Neuronal stem cell (in vitro differentiated cells): ENCODE results near the gene CD48.

ENCODE experiments used
- DNase-seq: peaks from one replicate; pipeline ENCODE4 v3.0.0-alpha.2; 2013; ENCODE audit warnings: low spot score
- H2AFZ ChIP-seq: one replicate; pipeline ENCODE4 v1.6.1; 2013; ENCODE audit warnings: mild to moderate bottlenecking, low read length, inconsistent platforms
- H2AK5ac ChIP-seq: 2 replicates; pipeline ENCODE4 v1.6.1; 2013; ENCODE audit warnings: low read depth, mild to moderate bottlenecking, inconsistent platforms, low read length, moderate library complexity, mixed read lengths
- H2BK120ac ChIP-seq: 2 replicates; pipeline ENCODE4 v1.6.1; 2013; ENCODE audit warnings: low read depth, mild to moderate bottlenecking, inconsistent platforms, low read length, moderate library complexity, mixed read lengths
- H2BK12ac ChIP-seq: one replicate; pipeline ENCODE4 v1.6.1; 2013; ENCODE audit warnings: low read length, inconsistent platforms
- H2BK15ac ChIP-seq: 2 replicates; pipeline ENCODE4 v1.6.1; 2013; ENCODE audit warnings: mild to moderate bottlenecking, low read length, inconsistent platforms, mixed read lengths
- H2BK5ac ChIP-seq: one replicate; pipeline ENCODE4 v1.6.1; 2013; ENCODE audit warnings: inconsistent platforms, mild to moderate bottlenecking, low read length, moderate library complexity
- H3K14ac ChIP-seq: one replicate; pipeline ENCODE4 v1.6.1; 2013; ENCODE audit warnings: low read length, inconsistent platforms
- H3K18ac ChIP-seq: 2 replicates; pipeline ENCODE4 v1.6.1; 2013; ENCODE audit warnings: low read length, inconsistent platforms
- H3K23ac ChIP-seq: 2 replicates; pipeline ENCODE4 v1.6.1; 2013; ENCODE audit warnings: low read depth, mild to moderate bottlenecking, mixed read lengths, low read length, inconsistent platforms; ENCODE audit not compliant: poor library complexity
- H3K27ac ChIP-seq: replicated peaks from 3 replicates; pipeline ENCODE4 v1.5.1; 2013; ENCODE audit warnings: low read length, inconsistent platforms
- H3K27me3 ChIP-seq, 3 experiments: 2 replicates each; pipeline ENCODE4 v1.6.1; 2013; ENCODE audit warnings: low read length in 3 of 3, mild to moderate bottlenecking in 2 of 3, inconsistent platforms in 1 of 3, low read depth in 1 of 3, mixed read lengths in 1 of 3, moderate library complexity in 1 of 3; ENCODE audit not compliant: control insufficient read depth in 3 of 3, insufficient read depth in 3 of 3
- H3K36me3 ChIP-seq, 2 donors: replicated peaks in 1 of 2; 2 replicates each; pipeline ENCODE4 v1.6.1; 2013; ENCODE audit warnings: low read length in 2 of 2; ENCODE audit not compliant: control insufficient read depth in 2 of 2, insufficient read depth in 2 of 2
- H3K4ac ChIP-seq: 2 replicates; pipeline ENCODE4 v1.6.1; 2013; ENCODE audit warnings: inconsistent platforms, mild to moderate bottlenecking, low read length, moderate library complexity
- H3K4me1 ChIP-seq, 2 donors: 1 replicate in 1 of 2; 2 replicates in 1 of 2; pipeline ENCODE4 v1.6.1; 2013; ENCODE audit warnings: low read length in 2 of 2, low read depth in 1 of 2; ENCODE audit not compliant: control insufficient read depth in 2 of 2, insufficient read depth in 1 of 2
- H3K4me2 ChIP-seq: one replicate; pipeline ENCODE4 v1.6.1; 2013; ENCODE audit warnings: mild to moderate bottlenecking, low read length, inconsistent platforms; ENCODE audit not compliant: insufficient read depth, poor library complexity, severe bottlenecking
- H3K4me3 ChIP-seq, 2 donors: 2 replicates each; pipeline ENCODE4 v1.5.1; 2013; ENCODE audit warnings: low read length in 2 of 2, mild to moderate bottlenecking in 2 of 2, inconsistent platforms in 1 of 2, moderate library complexity in 1 of 2
- H3K79me1 ChIP-seq: one replicate; pipeline ENCODE4 v1.6.1; 2013; ENCODE audit warnings: low read depth, mild to moderate bottlenecking, inconsistent platforms, low read length, moderate library complexity
- H3K9ac ChIP-seq: one replicate; pipeline ENCODE4 v1.6.1; 2013; ENCODE audit warnings: mild to moderate bottlenecking, low read depth, low read length, inconsistent platforms; ENCODE audit not compliant: poor library complexity
- H3K9me3 ChIP-seq, 2 donors: replicated peaks in 1 of 2; 2 replicates each; pipeline versions ENCODE3 to v1.6.1; 2013; ENCODE audit warnings: low read length in 2 of 2, mild to moderate bottlenecking in 2 of 2, inconsistent platforms in 1 of 2, low read depth in 1 of 2, mixed read lengths in 1 of 2, moderate library complexity in 1 of 2; ENCODE audit not compliant: control insufficient read depth in 2 of 2, insufficient read depth in 1 of 2
- H4K8ac ChIP-seq: one replicate; pipeline ENCODE4 v1.6.1; 2013; ENCODE audit warnings: low read depth, mild to moderate bottlenecking, inconsistent platforms, low read length, moderate library complexity
- H4K91ac ChIP-seq: one replicate; pipeline ENCODE4 v1.6.1; 2013; ENCODE audit warnings: low read length, low read depth, mild to moderate bottlenecking, inconsistent platforms; ENCODE audit not compliant: poor library complexity
- WGBS, 2 donors: extraction: QIAGEN DNeasy Blood & Tissue Kit; methylation state at CpG; one replicate each; pipeline ENCODE4 v1.1.7; 2013; ENCODE audit warnings: missing lambda C conversion rate in 2 of 2, mixed read lengths in 1 of 2; ENCODE audit not compliant: insufficient read length in 2 of 2, insufficient replicate concordance in 1 of 2; ENCODE audit errors: extremely low coverage in 2 of 2; 5-methylcytosine and 5-hydroxymethylcytosine counted together

The CD48 gene

GRCh38 chr1:160682983-160683865, 28.4 kb downstream of the CD48 start:
- Histone ChIP-seq H4K8ac (no peak overlapping the region), H3K4me3 (no peak overlapping the region), H3K18ac (no peak overlapping the region), H3K4me1 (no peaks in the 10 kb centered on the region), H3K27ac (no peak overlapping the region), H2AK5ac (no peak overlapping the region), H2BK12ac (no peak overlapping the region), H3K4me2 (no peak overlapping the region), H3K14ac (no peak overlapping the region), H3K79me1 (no peaks in the 10 kb centered on the region), H2BK120ac (no peak overlapping the region), H3K4ac (no peak overlapping the region), H3K23ac (no peak overlapping the region), H3K36me3 (no peaks in the 10 kb centered on the region), H3K9me3 (no peaks in the 10 kb centered on the region), H4K91ac (no peak overlapping the region), H2AFZ (no peak overlapping the region), H3K9ac (no peak overlapping the region), H2BK5ac (no peak overlapping the region), H3K27me3 (peaks cover 0 to 6% (median 0%) of the 10 kb centered on the region in 3 experiments), H2BK15ac (no peak overlapping the region)
- DNase-seq = no peak
- WGBS, 2 donors = no CpG with 5 or more reads among the region's 4 CpGs

GRCh38 chr1:160681891-160682140, 29.8 kb downstream of the CD48 start:
- no peak overlapping the region for H2BK12ac ChIP-seq
- H3K9ac ChIP-seq = no peak overlapping the region
- no peak overlapping the region for H3K4me3 ChIP-seq
- H4K8ac ChIP-seq = no peak overlapping the region
- WGBS, 2 donors = no CpG with 5 or more reads among the region's 3 CpGs
- H3K79me1 ChIP-seq = no peaks in the 10 kb centered on the region
- no peaks in the 10 kb centered on the region for H3K36me3 ChIP-seq
- H2BK120ac ChIP-seq = no peak overlapping the region
- H3K18ac ChIP-seq = no peak overlapping the region
- no peak for DNase-seq
- no peak overlapping the region for H2AFZ ChIP-seq
- H3K23ac ChIP-seq = no peak overlapping the region
- no peak overlapping the region for H2AK5ac ChIP-seq
- H3K14ac ChIP-seq = no peak overlapping the region
- H3K27ac ChIP-seq = no peak overlapping the region
- no peaks in the 10 kb centered on the region for H3K4me1 ChIP-seq
- no peak overlapping the region for H3K4me2 ChIP-seq
- no peak overlapping the region for H3K4ac ChIP-seq
- peaks cover 0 to 9% (median 0%) of the 10 kb centered on the region in 3 experiments for H3K27me3 ChIP-seq
- H2BK15ac ChIP-seq = no peak overlapping the region
- H3K9me3 ChIP-seq = no peaks in the 10 kb centered on the region
- no peak overlapping the region for H4K91ac ChIP-seq
- no peak overlapping the region for H2BK5ac ChIP-seq

- H2BK12ac ChIP-seq = no peak overlapping the region
- DNase-seq = peak; percentile 84
- no CpG with 5 or more reads among the region's 10 CpGs for WGBS, 2 donors
Observed at GRCh38 chr1:160681066-160681890, 30.3 kb downstream of the CD48 start.

GRCh38 chr1:160680399-160680798, 31.2 kb downstream of the CD48 start:
- Histone ChIP-seq H3K4me3 (no peak overlapping the region), H3K27me3 (peaks cover 0 to 9% (median 0%) of the 10 kb centered on the region in 3 experiments), H3K9ac (no peak overlapping the region), H3K36me3 (no peaks in the 10 kb centered on the region), H4K91ac (no peak overlapping the region), H3K4me1 (no peaks in the 10 kb centered on the region), H2BK15ac (no peak overlapping the region), H3K9me3 (no peaks in the 10 kb centered on the region), H3K4ac (no peak overlapping the region), H3K4me2 (no peak overlapping the region), H3K79me1 (no peaks in the 10 kb centered on the region), H3K27ac (no peak overlapping the region), H2BK120ac (no peak overlapping the region), H4K8ac (no peak overlapping the region), H3K14ac (no peak overlapping the region), H2BK5ac (no peak overlapping the region), H2AK5ac (no peak overlapping the region), H3K18ac (no peak overlapping the region), H3K23ac (no peak overlapping the region), H2BK12ac (no peak overlapping the region), H2AFZ (no peak overlapping the region)
- WGBS, 2 donors = no CpG with 5 or more reads among the region's 8 CpGs
- DNase-seq = no peak

More at GRCh38 chr1:160681066-160681890, 30.3 kb downstream of the CD48 start:
- Histone ChIP-seq H4K8ac (no peak overlapping the region), H3K36me3 (no peaks in the 10 kb centered on the region), H2AFZ (no peak overlapping the region), H3K27ac (no peak overlapping the region), H4K91ac (no peak overlapping the region), H3K4me2 (no peak overlapping the region), H3K4me1 (no peaks in the 10 kb centered on the region), H3K27me3 (peaks cover 0 to 9% (median 0%) of the 10 kb centered on the region in 3 experiments), H3K4ac (no peak overlapping the region), H2BK5ac (no peak overlapping the region), H2BK120ac (no peak overlapping the region), H2BK15ac (no peak overlapping the region), H3K79me1 (no peaks in the 10 kb centered on the region), H3K9ac (no peak overlapping the region), H3K23ac (no peak overlapping the region), H3K14ac (no peak overlapping the region), H3K4me3 (no peak overlapping the region), H3K9me3 (no peaks in the 10 kb centered on the region), H2AK5ac (no peak overlapping the region), H3K18ac (no peak overlapping the region)
